SHP77 (cell line): ENCODE results near the gene ATG16L2.
A peak's percentile ranks its signal among the peaks of the same experiment; 100 is the strongest.
"Not testable (repeated sequence)": the region's sequence is repeated elsewhere in the genome, so short reads cannot be mapped to it uniquely, and the experiment has no call there.

Experiments used
- DNase-seq, 2 experiments: peaks; one replicate each; lab custom pipeline; 2025; lab: John Stamatoyannopoulos, UW

ATG16L2 gene

DNA sequence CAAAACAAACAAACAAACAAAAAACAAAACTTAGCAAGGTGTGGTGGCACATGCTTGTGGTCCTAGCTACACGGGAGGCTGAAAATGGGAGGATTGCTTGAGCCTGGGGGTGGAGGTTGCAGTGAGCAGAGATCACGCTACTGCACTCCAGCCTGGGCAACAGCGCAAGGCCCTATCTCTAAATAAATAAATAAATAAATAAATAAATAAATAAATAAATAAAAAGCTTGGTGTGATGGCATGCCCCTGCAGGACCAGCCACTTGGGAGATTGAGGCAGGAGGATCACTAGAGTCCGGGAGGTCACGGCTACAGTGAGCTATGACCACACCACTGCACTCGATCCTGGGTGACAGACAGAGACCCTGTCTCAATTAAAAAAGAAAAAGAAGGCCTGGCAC is 11.4 kb upstream of the ATG16L2 start:
- DNase-seq = no peak

- DNase-seq = no peak
Observed at GRCh38 chr11:72805216-72805615, 9.0 kb upstream of the ATG16L2 start.

- not testable (repeated sequence) for DNase-seq
Observed at GRCh38 chr11:72806378-72806777, 7.8 kb upstream of the ATG16L2 start.

GRCh38 chr11:72807021-72807693 is 7.1 kb upstream of the ATG16L2 start:
- no peak for DNase-seq

GRCh38 chr11:72807792-72808191 is 6.4 kb upstream of the ATG16L2 start:
- DNase-seq = no peak

- DNase-seq = no peak
Observed at GRCh38 chr11:72808331-72808798, 5.8 kb upstream of the ATG16L2 start.

GRCh38 chr11:72811686-72812085 is 2.5 kb upstream of the ATG16L2 start:
- not testable (repeated sequence) for DNase-seq

GRCh38 chr11:72812604-72812966 is 1.6 kb upstream of the ATG16L2 start:
- peak; percentile 60 for DNase-seq

GRCh38 chr11:72812967-72813739 is 1.1 kb upstream of the ATG16L2 start:
- peak; percentile 60 to 85 for DNase-seq

DNA sequence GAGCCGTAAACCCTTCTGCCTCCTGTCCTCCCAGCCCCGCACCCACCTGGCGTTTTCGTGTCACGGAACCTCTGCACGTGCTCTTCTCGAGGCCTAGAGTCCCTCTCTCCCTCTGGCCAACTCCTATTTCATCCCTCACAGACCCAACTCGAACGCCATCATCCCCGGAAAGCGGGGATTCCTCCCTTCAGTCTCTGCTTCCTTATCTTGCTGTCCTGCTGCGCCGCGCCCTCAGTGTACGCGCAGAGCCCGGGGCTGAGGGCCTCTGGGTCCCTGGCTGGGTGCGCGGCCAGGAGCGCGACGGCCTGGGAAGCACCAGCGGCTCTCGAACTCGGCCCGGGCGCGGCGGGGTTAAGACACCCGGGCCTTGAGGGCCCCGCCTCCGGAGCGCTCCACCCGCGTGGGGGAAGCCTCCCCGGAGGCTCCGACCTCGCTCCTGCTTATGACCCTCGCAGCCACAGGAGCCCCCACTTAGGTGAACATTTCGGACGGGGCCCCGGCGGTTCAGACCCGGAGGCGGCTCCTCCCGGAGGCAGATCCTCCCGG is 398 bp upstream of the ATG16L2 start:
- peak; percentile 84 to 93 for DNase-seq

- DNase-seq = peak in 1 of 2 experiments; percentile 57
Observed at GRCh38 chr11:72815110-72815618, 953 bp downstream of the ATG16L2 start.

GRCh38 chr11:72816404-72816990 is 2.3 kb downstream of the ATG16L2 start:
- no peak for DNase-seq

DNA sequence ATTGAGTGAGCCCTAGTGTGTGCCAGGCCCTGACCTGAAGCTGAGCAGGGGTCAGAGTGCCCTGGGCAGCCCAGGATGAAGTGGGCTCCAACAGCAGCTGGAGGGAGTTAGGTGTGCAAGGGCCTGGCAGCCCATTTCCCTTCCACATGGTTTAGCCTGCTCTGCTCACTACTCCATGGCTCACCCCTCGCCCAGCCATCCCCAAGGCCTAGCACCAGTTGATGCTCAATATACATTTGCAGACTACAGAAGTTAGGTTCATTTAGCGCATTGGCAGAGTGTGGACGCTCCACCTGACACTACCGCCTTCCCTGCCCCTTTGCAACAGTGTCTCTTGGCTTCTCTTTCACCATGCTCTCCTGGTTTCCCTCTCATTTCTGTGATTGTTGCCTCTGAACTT is 3.8 kb downstream of the ATG16L2 start:
- no peak for DNase-seq

GRCh38 chr11:72818971-72819370 is 4.8 kb downstream of the ATG16L2 start:
- no peak for DNase-seq

GRCh38 chr11:72820439-72821139 is 6.4 kb downstream of the ATG16L2 start:
- no peak for DNase-seq

DNA sequence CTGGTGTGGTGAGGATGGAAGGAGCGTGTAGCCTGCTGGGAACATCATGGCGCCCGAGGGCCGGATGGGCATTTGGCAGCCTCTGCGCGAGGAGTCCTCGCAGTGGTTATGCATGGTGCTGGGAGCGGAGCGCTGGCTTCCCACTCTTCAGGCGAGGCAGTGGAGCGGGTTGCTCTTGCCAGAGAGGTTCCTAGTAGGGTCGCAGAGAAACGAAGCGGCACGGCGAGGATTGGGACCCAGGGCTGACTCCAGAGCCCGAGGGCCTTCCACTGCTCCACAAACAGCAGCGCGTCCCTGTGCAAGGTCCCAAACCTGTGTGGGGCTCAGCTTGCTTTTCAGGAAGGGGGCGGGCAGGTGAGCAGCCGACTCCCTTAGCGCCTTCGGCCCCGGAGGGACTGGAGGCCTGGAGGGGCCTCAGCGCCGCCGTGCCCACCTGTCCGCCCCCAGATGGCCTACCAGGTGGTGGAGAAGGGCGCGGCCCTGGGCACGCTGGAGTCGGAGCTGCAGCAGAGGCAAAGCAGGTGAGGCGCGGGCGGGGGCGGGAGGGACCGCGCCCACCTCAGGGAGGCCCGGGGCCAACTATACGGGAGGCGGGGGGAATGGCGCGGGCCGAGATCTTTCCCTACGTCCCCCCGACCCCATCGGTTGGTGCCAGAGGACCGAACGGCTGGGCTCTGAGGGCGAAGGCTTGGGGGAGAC is 7.2 kb downstream of the ATG16L2 start:
- DNase-seq = peak in 1 of 2 experiments; percentile 51

DNA sequence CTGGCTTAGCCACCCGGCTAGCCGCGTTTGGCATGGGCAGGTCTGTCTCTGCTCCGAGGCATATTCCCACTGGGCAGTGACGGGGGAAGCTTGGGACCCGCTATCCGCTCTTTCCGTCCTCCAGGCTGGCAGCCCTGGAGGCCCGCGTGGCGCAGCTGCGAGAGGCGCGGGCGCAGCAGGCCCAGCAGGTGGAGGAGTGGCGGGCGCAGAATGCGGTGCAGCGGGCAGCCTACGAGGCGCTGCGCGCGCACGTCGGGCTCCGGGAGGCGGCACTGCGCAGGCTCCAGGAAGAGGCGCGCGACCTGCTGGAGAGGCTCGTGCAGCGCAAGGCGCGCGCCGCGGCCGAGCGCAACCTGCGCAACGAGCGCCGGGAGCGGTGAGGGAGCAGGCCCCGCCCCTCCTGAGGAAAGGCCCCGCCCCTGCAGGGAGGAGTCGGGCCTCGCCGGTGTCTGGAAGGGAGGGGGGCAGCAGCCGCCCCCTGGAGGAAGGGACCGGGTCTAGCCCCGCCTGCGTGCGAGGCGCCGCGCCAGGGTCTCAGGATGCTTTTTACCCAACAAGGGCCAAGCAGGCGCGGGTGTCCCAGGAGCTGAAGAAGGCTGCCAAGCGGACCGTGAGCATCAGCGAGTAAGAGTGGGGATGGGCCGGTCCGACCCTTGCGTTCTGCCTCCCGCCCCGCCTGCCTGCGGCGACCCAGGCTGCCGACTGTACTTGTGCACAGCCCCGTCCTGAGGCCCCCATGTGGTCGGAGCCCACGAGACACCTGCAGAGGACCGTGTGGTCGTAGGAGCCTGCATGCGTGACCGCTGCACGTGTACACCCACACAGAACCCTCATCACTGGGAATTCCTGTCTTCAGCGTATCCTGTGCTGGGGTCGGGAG is 7.9 kb downstream of the ATG16L2 start:
- DNase-seq = peak; percentile 85 to 94

- no peak for DNase-seq
Observed at GRCh38 chr11:72823105-72823804, 9.0 kb downstream of the ATG16L2 start.

DNA sequence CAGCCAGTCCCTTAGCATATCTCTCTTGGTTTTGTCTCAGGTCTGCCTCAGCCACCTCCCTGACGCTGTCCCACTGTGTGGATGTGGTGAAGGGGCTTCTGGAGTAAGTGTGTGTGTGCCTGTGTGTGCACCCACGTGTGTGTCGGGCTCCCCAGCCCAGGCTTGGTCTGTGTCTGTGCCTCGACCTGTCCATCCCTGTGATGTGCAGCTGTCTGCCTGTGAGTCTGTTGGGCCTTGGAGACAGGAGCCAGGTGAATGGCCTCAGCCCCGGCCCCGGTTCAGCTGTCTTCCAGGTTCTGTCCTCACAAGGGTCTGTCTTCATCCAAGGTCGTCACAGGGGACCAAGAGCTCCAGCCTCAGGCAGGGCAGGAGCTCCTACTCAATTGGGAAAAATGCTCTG is 9.8 kb downstream of the ATG16L2 start:
- DNase-seq = no peak
